DND-41 (cell line): Measurements from ENCODE around the gene BLTP2.

Experiments
- CTCF ChIP-seq: IDR thresholded peaks from 2 replicates; pipeline ENCODE4 v1.5.1; 2012; ENCODE audit warnings: borderline replicate concordance, low read length, moderate library complexity, mild to moderate bottlenecking; ENCODE audit not compliant: poor library complexity, severe bottlenecking; ENCODE audit errors: extremely low read depth
- EZH2 ChIP-seq: IDR thresholded peaks from 3 replicates; pipeline ENCODE4 v1.6.1; 2012; ENCODE audit warnings: borderline replicate concordance, low read depth, mild to moderate bottlenecking, moderate library complexity, low read length, inconsistent platforms; ENCODE audit not compliant: severe bottlenecking

GRCh38 chr17:28612936-28613872 lies 31.8 kb downstream of the BLTP2 start:
- TF ChIP-seq CTCF = peak; percentile 79
- TF ChIP-seq EZH2 = no peak
